Activated effector memory CD4-positive, alpha-beta T cell treated with Interleukin-2 at 50 U/mL for 16 hours (primary cell): ENCODE measurements around the gene FAM217A.
A peak's percentile ranks its signal among the peaks of the same experiment; 100 is the strongest.

ENCODE experiments used
- DNase-seq: peaks from one replicate; pipeline ENCODE4 v3.0.0-alpha.2; 2020

The FAM217A gene

GRCh38 chr6:4021133-4021853, 57.6 kb downstream of the FAM217A start:
- peak; percentile 78 for DNase-seq

- no peak for DNase-seq
Measured at GRCh38 chr6:4020822-4021132, 58.2 kb downstream of the FAM217A start.

- DNase-seq: no peak
Measured at GRCh38 chr6:4018924-4019236, 60.1 kb downstream of the FAM217A start.
